Gastrocnemius medialis (tissue), 4 donors: Measurements from ENCODE around the gene AGAP1. TPM values are rescaled to one million over a fixed set of nuclear protein-coding genes. Genes with fewer than 3 reads are reported as not detected.

Experiments used
- ATAC-seq, 2 donors: fragments of 150-250 bp; one replicate each; pipeline ENCODE4 v1.9.1; 2016
- DNase-seq, 2 donors: peaks; one replicate each; pipeline ENCODE4 v3.0.0-alpha.2; 2019
- H3K27ac ChIP-seq, 4 donors: fragments of 200-600 bp; sonication (generic); 1 replicate in 1 of 4; 2 replicates in 3 of 4; pipeline ENCODE4 v1.5.1; 2016 to 2018; ENCODE audit warnings: mild to moderate bottlenecking in 2 of 4, moderate library complexity in 1 of 4
- H3K27me3 ChIP-seq, 3 donors: fragments of 200-600 bp; sonication (generic) in 2 of 3; 1 replicate in 1 of 3; 2 replicates in 2 of 3; pipeline versions ENCODE4 v1.5.1 to v1.6.0; 2016 to 2019; ENCODE audit warnings: mild to moderate bottlenecking in 1 of 3, moderate library complexity in 1 of 3
- H3K36me3 ChIP-seq, 2 donors: fragments of 200-600 bp; sonication (generic) in 1 of 2; one replicate each; pipeline ENCODE4 v1.5.1; 2017 to 2018
- H3K4me1 ChIP-seq, 2 donors: fragments of 200-600 bp; sonication (generic) in 1 of 2; one replicate each; pipeline ENCODE4 v1.5.1; 2016 to 2017; ENCODE audit warnings: mild to moderate bottlenecking in 2 of 2
- H3K4me3 ChIP-seq, 4 donors: fragments of 200-600 bp; sonication (generic) in 3 of 4; 1 replicate in 1 of 4; 2 replicates in 3 of 4; pipeline ENCODE4 v1.5.1; 2016 to 2019; ENCODE audit warnings: mild to moderate bottlenecking in 2 of 4
- H3K9me3 ChIP-seq, 3 donors: fragments of 200-600 bp; sonication (generic) in 2 of 3; 1 replicate in 1 of 3; 2 replicates in 2 of 3; pipeline ENCODE4 v1.5.1; 2016 to 2019
- CTCF ChIP-seq, 5 experiments: fragments of 450-650 bp in 3 of 5; fragments of 200-600 bp in 2 of 5; sonication (generic) in 2 of 5; IDR thresholded peaks in 4 of 5; conservative IDR thresholded peaks in 1 of 5; 1 replicate in 4 of 5; 2 replicates in 1 of 5; pipeline ENCODE4 v1.5.1; 2016 to 2019; ENCODE audit warnings: antibody characterized with exemption in 5 of 5, mild to moderate bottlenecking in 3 of 5, moderate library complexity in 3 of 5
- POLR2A ChIP-seq, 2 donors: fragments of 450-650 bp; IDR thresholded peaks; one replicate each; pipeline ENCODE4 v1.6.1; 2017; ENCODE audit warnings: antibody characterized with exemption in 2 of 2, mild to moderate bottlenecking in 2 of 2, moderate library complexity in 2 of 2
- in situ Hi-C, 4 donors: fragments of 200-750 bp; cut with MboI; loops; one replicate each; pipeline versions ENCODE4 v1.15.0 to v1.8.0; 2017; ENCODE audit warnings: low sequenced_read_pairs in 4 of 4
- intact Hi-C: fragments of 100-400 bp; cut with DNase I; formaldehyde crosslinking; loops from one replicate; pipeline ENCODE4 v1.15.1; 2023; ENCODE audit warnings: low total_unique reads
- total RNA-seq, 4 donors: library from RNA; depleted of rRNA; stranded (reverse); fragments of >200 nt; gene quantifications; one replicate each; pipeline versions ENCODE4 v1.1.0 to v1.2.3, GENCODE V29; 2016

Gene AGAP1
- total RNA-seq, 4 donors from 2014 or later = 8.5 to 26.8 (median 14.4) TPM

GRCh38 chr2:235877275-235877802, 383.5 kb downstream of the AGAP1 start:
- Histone ChIP-seq H3K36me3 (no peaks in the 10 kb centered on the region), H3K9me3 (no peaks in the 10 kb centered on the region), H3K4me3 (no peak overlapping the region), H3K4me1 (no peaks in the 10 kb centered on the region), H3K27ac (no peak overlapping the region), H3K27me3 (no peaks in the 10 kb centered on the region)
- TF ChIP-seq POLR2A (IDR thresholded peaks at IDR 0.05) (no peak), CTCF (IDR thresholded peaks at IDR 0.05 in 4 of 5, conservative IDR thresholded peaks at IDR 0.05 in 1 of 5) (no peak)
- in situ Hi-C loops = no loop called here
- intact Hi-C loops = no loop called here
- DNase-seq = no peak
- ATAC-seq = no peak

GRCh38 chr2:235879116-235879515, 385.3 kb downstream of the AGAP1 start:
- Histone ChIP-seq H3K4me1 (no peaks in the 10 kb centered on the region), H3K4me3 (no peak overlapping the region), H3K27me3 (no peaks in the 10 kb centered on the region), H3K9me3 (no peaks in the 10 kb centered on the region), H3K36me3 (no peaks in the 10 kb centered on the region), H3K27ac (no peak overlapping the region)
- no peak for DNase-seq
- intact Hi-C loops (no loop called here), in situ Hi-C loops (no loop called here)
- TF ChIP-seq CTCF (IDR thresholded peaks at IDR 0.05 in 4 of 5, conservative IDR thresholded peaks at IDR 0.05 in 1 of 5) (no peak), POLR2A (IDR thresholded peaks at IDR 0.05) (no peak)
- ATAC-seq = no peak

- Histone ChIP-seq H3K4me1 (no peaks in the 10 kb centered on the region), H3K36me3 (no peaks in the 10 kb centered on the region), H3K4me3 (no peak overlapping the region), H3K27me3 (no peaks in the 10 kb centered on the region), H3K27ac (no peak overlapping the region), H3K9me3 (no peaks in the 10 kb centered on the region)
- TF ChIP-seq CTCF (IDR thresholded peaks at IDR 0.05 in 4 of 5, conservative IDR thresholded peaks at IDR 0.05 in 1 of 5) (no peak), POLR2A (IDR thresholded peaks at IDR 0.05) (no peak)
- ATAC-seq (no peak), DNase-seq (no peak)
- intact Hi-C loops (no loop called here), in situ Hi-C loops (no loop called here)
These were observed 389.8 kb downstream of the AGAP1 start for GRCh38 chr2:235883675-235884074.

- no peak for DNase-seq
These were observed 395.4 kb downstream of the AGAP1 start for GRCh38 chr2:235889302-235889630.

More at GRCh38 chr2:235889302-235889630, 395.4 kb downstream of the AGAP1 start:
- no peaks in the 10 kb centered on the region for H3K9me3 ChIP-seq
- no peak overlapping the region for H3K4me3 ChIP-seq
- no peak for ATAC-seq
- H3K36me3 ChIP-seq = no peaks in the 10 kb centered on the region
- TF ChIP-seq POLR2A (IDR thresholded peaks at IDR 0.05) (no peak), CTCF (IDR thresholded peaks at IDR 0.05 in 4 of 5, conservative IDR thresholded peaks at IDR 0.05 in 1 of 5) (no peak)
- H3K27ac ChIP-seq = no peak overlapping the region
- H3K4me1 ChIP-seq = no peaks in the 10 kb centered on the region
- intact Hi-C loops = no loop called here
- no peaks in the 10 kb centered on the region for H3K27me3 ChIP-seq
- in situ Hi-C loops = no loop called here
